ENCODE measurements around the gene AUTS2. TPM values are rescaled to one million over a fixed set of nuclear protein-coding genes. Genes with fewer than 3 reads are reported as not detected.
A peak's percentile ranks its signal among the peaks of the same experiment; 100 is the strongest.

The AUTS2 gene
- total and polyA plus RNA-seq, 5 donors: 7.0 to 15.4 (median 10.6) TPM

- ATAC-seq: no peak
- 79% methylated on average over 11 of the region's 11 CpGs for WGBS
- Histone ChIP-seq H3K27me3 (ENCODE audit: control insufficient read depth, insufficient read depth) (no peaks in the 10 kb centered on the region), H3K4me1 (ENCODE audit: control insufficient read depth, insufficient read depth, low read length) (no peaks in the 10 kb centered on the region), H3K4me3 (ENCODE audit: low read length) (no peak overlapping the region), H3K27ac (ENCODE audit: low read length) (no peak overlapping the region), H3K9me3 (ENCODE audit: control insufficient read depth, low read length) (no peaks in the 10 kb centered on the region)
- intact Hi-C loops (cut with DNase I): no loop called here
- peak in 1 of 3 donors; percentile 46 for DNase-seq
These were observed 998.3 kb downstream of the AUTS2 start for GRCh38 chr7:70596598-70596913.

GRCh38 chr7:70597066-70597465, 998.8 kb downstream of the AUTS2 start:
- Histone ChIP-seq H3K4me1 (ENCODE audit: control insufficient read depth, insufficient read depth, low read length) (no peaks in the 10 kb centered on the region), H3K4me3 (ENCODE audit: low read length) (no peak overlapping the region), H3K9me3 (ENCODE audit: control insufficient read depth, low read length) (no peaks in the 10 kb centered on the region), H3K27ac (ENCODE audit: low read length) (no peak overlapping the region), H3K27me3 (ENCODE audit: control insufficient read depth, insufficient read depth) (no peaks in the 10 kb centered on the region)
- WGBS: 90% methylated on average over 5 of the region's 5 CpGs
- ATAC-seq: no peak
- intact Hi-C loops (cut with DNase I): no loop called here
- DNase-seq: no peak

- intact Hi-C loops (cut with DNase I): no loop called here
These were observed 1000.7 kb downstream of the AUTS2 start for GRCh38 chr7:70598976-70599375.

GRCh38 chr7:70599446-70600190, 1001.3 kb downstream of the AUTS2 start:
- 80% methylated on average over 5 of the region's 5 CpGs for WGBS
- intact Hi-C loops (cut with DNase I): no loop called here
- Histone ChIP-seq H3K27me3 (ENCODE audit: control insufficient read depth, insufficient read depth) (no peaks in the 10 kb centered on the region), H3K9me3 (ENCODE audit: control insufficient read depth, low read length) (no peaks in the 10 kb centered on the region), H3K27ac (ENCODE audit: low read length) (no peak overlapping the region), H3K4me1 (ENCODE audit: control insufficient read depth, insufficient read depth, low read length) (no peaks in the 10 kb centered on the region), H3K4me3 (ENCODE audit: low read length) (no peak overlapping the region)
- no peak for DNase-seq
- ATAC-seq: no peak

More at GRCh38 chr7:70598976-70599375, 1000.7 kb downstream of the AUTS2 start:
- Histone ChIP-seq H3K27me3 (ENCODE audit: control insufficient read depth, insufficient read depth) (no peaks in the 10 kb centered on the region), H3K4me1 (ENCODE audit: control insufficient read depth, insufficient read depth, low read length) (no peaks in the 10 kb centered on the region), H3K4me3 (ENCODE audit: low read length) (no peak overlapping the region), H3K27ac (ENCODE audit: low read length) (no peak overlapping the region), H3K9me3 (ENCODE audit: control insufficient read depth, low read length) (no peaks in the 10 kb centered on the region)
- ATAC-seq (no peak), DNase-seq (no peak)
- 90% methylated on average over 2 of the region's 2 CpGs for WGBS

GRCh38 chr7:70600993-70601392, 1002.7 kb downstream of the AUTS2 start:
- no peak for ATAC-seq
- no peaks in the 10 kb centered on the region for H3K27me3 ChIP-seq (ENCODE audit: control insufficient read depth, insufficient read depth)
- no peaks in the 10 kb centered on the region for H3K4me1 ChIP-seq (ENCODE audit: control insufficient read depth, insufficient read depth, low read length)
- intact Hi-C loops (cut with DNase I): no loop called here
- no peak for DNase-seq
- H3K4me3 ChIP-seq (ENCODE audit: low read length): no peak overlapping the region
- 98% methylated on average over 1 of the region's 1 CpG for WGBS
- no peaks in the 10 kb centered on the region for H3K9me3 ChIP-seq (ENCODE audit: control insufficient read depth, low read length)
- no peak overlapping the region for H3K27ac ChIP-seq (ENCODE audit: low read length)

- intact Hi-C loops (cut with DNase I): no loop called here
- no peak for ATAC-seq
- no peaks in the 10 kb centered on the region for H3K4me1 ChIP-seq (ENCODE audit: control insufficient read depth, insufficient read depth, low read length)
These were observed 1003.8 kb downstream of the AUTS2 start for GRCh38 chr7:70602117-70602516.

GRCh38 chr7:70607281-70607680, 1009.0 kb downstream of the AUTS2 start:
- no peaks in the 10 kb centered on the region for H3K4me1 ChIP-seq (ENCODE audit: control insufficient read depth, insufficient read depth, low read length)
- no peak overlapping the region for H3K27ac ChIP-seq (ENCODE audit: low read length)
- WGBS: 91% methylated on average over 7 of the region's 7 CpGs
- ATAC-seq (no peak), DNase-seq (no peak)
- intact Hi-C loops (cut with DNase I): no loop called here
- no peaks in the 10 kb centered on the region for H3K27me3 ChIP-seq (ENCODE audit: control insufficient read depth, insufficient read depth)
- no peak overlapping the region for H3K4me3 ChIP-seq (ENCODE audit: low read length)
- H3K9me3 ChIP-seq (ENCODE audit: control insufficient read depth, low read length): no peaks in the 10 kb centered on the region

More at GRCh38 chr7:70602117-70602516, 1003.8 kb downstream of the AUTS2 start:
- H3K4me3 ChIP-seq (ENCODE audit: low read length): no peak overlapping the region
- WGBS: 68% methylated on average over 4 of the region's 4 CpGs
- no peak for DNase-seq
- no peaks in the 10 kb centered on the region for H3K9me3 ChIP-seq (ENCODE audit: control insufficient read depth, low read length)
- H3K27ac ChIP-seq (ENCODE audit: low read length): no peak overlapping the region
- H3K27me3 ChIP-seq (ENCODE audit: control insufficient read depth, insufficient read depth): no peaks in the 10 kb centered on the region

GRCh38 chr7:70607759-70608158, 1009.5 kb downstream of the AUTS2 start:
- Histone ChIP-seq H3K4me1 (ENCODE audit: control insufficient read depth, insufficient read depth, low read length) (no peaks in the 10 kb centered on the region), H3K27me3 (ENCODE audit: control insufficient read depth, insufficient read depth) (no peaks in the 10 kb centered on the region), H3K4me3 (ENCODE audit: low read length) (no peak overlapping the region), H3K9me3 (ENCODE audit: control insufficient read depth, low read length) (no peaks in the 10 kb centered on the region), H3K27ac (ENCODE audit: low read length) (no peak overlapping the region)
- no peak for ATAC-seq
- 93% methylated on average over 1 of the region's 1 CpG for WGBS
- intact Hi-C loops (cut with DNase I): no loop called here
- DNase-seq: no peak

GRCh38 chr7:70608229-70608628, 1010.0 kb downstream of the AUTS2 start:
- intact Hi-C loops (cut with DNase I): no loop called here
- Histone ChIP-seq H3K27me3 (ENCODE audit: control insufficient read depth, insufficient read depth) (no peaks in the 10 kb centered on the region), H3K4me3 (ENCODE audit: low read length) (no peak overlapping the region), H3K4me1 (ENCODE audit: control insufficient read depth, insufficient read depth, low read length) (no peaks in the 10 kb centered on the region), H3K9me3 (ENCODE audit: control insufficient read depth, low read length) (no peaks in the 10 kb centered on the region), H3K27ac (ENCODE audit: low read length) (no peak overlapping the region)
- DNase-seq (no peak), ATAC-seq (no peak)
- WGBS: 82% methylated on average over 3 of the region's 3 CpGs

- no peak for DNase-seq
- intact Hi-C loops (cut with DNase I): loop anchor here in 1 of 4 donors (10.0 kb wide), 1 partner anchor 52 kb away; no protein-coding TSS in a partner anchor
- no peaks in the 10 kb centered on the region for H3K27me3 ChIP-seq (ENCODE audit: control insufficient read depth, insufficient read depth)
- H3K4me3 ChIP-seq (ENCODE audit: low read length): no peak overlapping the region
- H3K27ac ChIP-seq (ENCODE audit: low read length): no peak overlapping the region
- WGBS: 99% methylated on average over 5 of the region's 5 CpGs
- H3K4me1 ChIP-seq (ENCODE audit: control insufficient read depth, insufficient read depth, low read length): peaks cover 2% of the 10 kb centered on the region
- ATAC-seq: no peak
- H3K9me3 ChIP-seq (ENCODE audit: control insufficient read depth, low read length): no peaks in the 10 kb centered on the region
These were observed 1014.5 kb downstream of the AUTS2 start for GRCh38 chr7:70612811-70613210.

- Histone ChIP-seq H3K27me3 (ENCODE audit: control insufficient read depth, insufficient read depth) (no peaks in the 10 kb centered on the region), H3K9me3 (ENCODE audit: control insufficient read depth, low read length) (no peaks in the 10 kb centered on the region), H3K27ac (ENCODE audit: low read length) (peak overlapping the region; percentile 13), H3K4me3 (ENCODE audit: low read length) (no peak overlapping the region), H3K4me1 (ENCODE audit: control insufficient read depth, insufficient read depth, low read length) (peaks cover 2% of the 10 kb centered on the region)
- WGBS: 13% methylated on average over 13 of the region's 13 CpGs
- intact Hi-C loops (cut with DNase I): loop anchor here in 1 of 4 donors (10.0 kb wide), 1 partner anchor 50 kb away; no protein-coding TSS in a partner anchor
- peak; percentile 87 to 95 (median 94) for DNase-seq
- ATAC-seq: peak; percentile 95 to 97
These were observed 1016.2 kb downstream of the AUTS2 start for GRCh38 chr7:70614237-70615045.

Data from right cardiac atrium (tissue), 5 donors.